Measurements from ENCODE around the gene SART1.

Gene SART1

DNA sequence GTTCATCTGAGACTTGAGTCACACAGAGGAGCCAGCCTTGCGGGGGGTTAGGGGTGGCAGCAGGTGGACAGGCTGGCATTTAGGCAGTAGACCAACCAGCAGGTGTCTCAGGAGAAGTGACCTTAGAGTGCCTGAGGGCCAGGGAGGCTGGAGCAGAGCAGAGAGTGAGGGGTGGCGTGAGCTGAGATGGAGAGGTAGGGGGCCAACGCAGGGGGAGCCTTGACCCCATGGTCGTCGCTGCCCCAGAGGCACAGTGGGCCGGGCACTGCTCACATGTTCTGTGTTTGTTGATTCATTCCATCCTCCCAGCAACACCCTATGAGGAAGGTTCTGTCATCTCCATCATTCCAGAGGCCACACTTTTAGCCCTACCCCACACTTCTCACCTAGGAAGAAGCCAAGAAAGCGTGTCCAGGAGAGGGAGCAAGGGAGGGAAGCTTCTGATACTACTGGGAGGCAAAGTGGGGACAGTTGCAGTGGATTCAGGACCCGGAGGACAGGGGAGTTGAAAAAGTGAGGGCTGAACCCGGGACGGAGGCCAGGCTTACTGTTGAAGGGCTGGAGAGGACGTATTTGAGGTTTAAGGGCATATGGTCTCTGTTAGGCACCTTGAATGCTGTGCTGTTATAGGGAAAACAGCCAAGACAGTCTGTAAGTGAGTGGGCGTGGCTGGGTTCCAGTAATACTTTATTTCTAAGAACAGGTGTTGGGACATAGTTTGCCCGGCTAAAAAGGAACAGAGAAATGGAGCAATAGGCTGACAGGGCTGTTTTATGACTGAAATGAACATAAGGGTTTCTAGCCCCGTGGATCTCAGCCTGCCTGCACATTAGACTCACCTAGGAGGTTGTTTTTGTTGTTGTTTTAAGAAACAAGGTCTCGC is 7.3 kb downstream of the SART1 start:
- DNase-seq: no peak

- no peak for DNase-seq
These were observed 10.6 kb downstream of the SART1 start for GRCh38 chr11:65972116-65972515.

- no peak for DNase-seq
These were observed 12.0 kb downstream of the SART1 start for GRCh38 chr11:65973439-65974110.

GRCh38 chr11:65975771-65976170 is 14.2 kb downstream of the SART1 start:
- DNase-seq: no peak

GRCh38 chr11:65976216-65977176 is 15.0 kb downstream of the SART1 start:
- no peak for DNase-seq

GRCh38 chr11:65977621-65978390 is 16.3 kb downstream of the SART1 start:
- no peak for DNase-seq

DNA sequence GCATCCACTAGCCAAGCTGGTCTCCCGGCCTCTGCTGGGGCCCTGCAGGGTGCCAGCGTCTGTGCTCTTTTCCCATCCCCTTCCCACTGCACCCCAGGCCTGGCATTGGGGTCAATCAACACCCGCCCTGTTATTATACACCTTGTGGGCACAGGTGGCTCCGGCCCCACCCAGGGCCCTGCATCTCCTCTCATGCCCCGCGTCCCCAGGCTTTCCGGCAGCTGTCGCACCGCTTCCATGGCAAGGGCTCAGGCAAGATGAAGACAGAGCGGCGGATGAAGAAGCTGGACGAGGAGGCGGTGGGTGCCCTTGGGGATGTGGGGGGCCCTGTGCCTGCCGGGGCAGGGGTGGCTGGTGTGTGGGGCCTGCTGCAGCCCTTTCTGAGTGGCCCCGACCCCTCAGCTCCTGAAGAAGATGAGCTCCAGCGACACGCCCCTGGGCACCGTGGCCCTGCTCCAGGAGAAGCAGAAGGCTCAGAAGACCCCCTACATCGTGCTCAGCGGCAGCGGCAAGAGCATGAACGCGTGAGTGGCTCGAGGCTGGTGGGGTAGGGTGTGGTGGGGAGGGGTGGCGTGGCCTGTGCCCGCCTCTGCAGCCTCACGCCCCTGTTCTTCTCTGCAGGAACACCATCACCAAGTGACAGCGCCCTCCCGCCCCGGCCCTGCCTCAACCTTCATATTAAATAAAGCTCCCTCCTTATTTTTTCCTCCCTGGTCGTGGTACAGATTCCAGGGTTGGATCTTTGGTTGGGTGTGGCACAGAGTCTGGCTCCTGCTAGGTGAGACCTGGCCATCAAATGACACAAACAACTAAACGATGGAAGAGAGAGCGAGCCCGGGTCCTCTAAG is 17.1 kb downstream of the SART1 start:
- DNase-seq: no peak

DNA sequence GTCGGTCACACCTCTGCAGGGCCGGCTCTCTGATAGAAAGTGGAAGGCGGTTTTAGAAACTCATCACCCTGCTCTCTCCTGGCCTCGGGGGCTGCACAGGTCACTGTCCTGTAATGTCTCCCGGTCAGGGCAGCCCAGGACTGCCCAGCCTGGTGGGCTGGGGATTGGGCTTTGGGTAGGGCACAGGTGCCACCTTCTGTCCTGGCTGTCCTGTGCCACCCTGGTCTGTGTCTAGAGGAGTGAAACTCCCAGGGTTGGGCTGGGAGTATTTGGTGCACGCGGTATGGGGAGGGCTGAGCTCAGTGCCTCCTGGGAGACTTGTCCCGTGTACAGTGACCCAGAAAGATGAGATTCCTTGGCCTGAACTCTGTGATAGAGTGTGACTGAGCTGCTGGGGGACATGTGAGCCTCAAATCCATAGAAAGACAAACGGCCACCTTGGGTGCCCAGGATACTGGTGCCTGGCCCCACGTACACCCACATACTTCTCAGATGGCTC is 17.8 kb downstream of the SART1 start:
- DNase-seq: no peak

GRCh38 chr11:65981101-65981740 is 19.7 kb downstream of the SART1 start:
- DNase-seq: no peak

DNA sequence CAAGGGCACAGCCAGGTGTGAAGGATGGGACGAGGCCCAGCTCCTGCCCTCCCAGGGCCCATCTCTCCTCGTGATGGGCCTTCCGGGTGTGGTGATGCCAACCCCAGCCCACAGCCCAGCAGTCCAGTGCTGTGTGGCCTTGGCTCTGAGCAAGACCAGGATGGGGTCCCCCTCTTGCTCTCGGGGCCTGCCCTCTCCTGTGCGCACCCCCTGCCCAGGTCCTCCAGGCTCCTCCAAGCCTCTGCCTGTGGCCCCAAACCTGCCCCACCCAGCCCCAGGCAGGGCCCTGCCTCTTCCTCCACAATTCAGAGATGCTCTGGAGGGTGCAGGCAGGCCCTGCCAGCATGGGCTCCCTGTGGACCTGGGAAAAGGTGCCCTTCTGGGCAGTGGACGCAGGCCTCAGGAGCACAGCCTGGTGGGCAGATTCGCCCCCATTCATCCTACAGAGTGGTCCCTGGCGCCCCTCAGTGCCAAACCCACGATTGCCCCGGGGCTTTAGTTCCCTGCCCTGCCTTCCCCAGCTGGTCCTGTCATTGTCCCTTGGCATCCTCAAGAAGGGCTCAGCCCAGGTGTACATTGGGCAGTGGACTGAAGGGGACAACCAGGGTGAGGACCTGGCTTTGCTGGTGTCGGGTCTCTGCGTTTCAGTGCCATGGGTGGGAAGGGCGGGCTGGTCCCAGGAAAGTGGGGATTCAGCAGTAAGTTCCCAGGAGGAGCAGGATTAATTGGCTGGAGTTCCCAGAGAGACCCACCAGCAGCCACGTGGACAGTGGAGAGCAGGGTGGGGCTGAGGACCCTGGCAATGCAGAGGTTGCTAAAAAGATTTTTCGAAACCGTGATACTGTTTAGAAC is 20.7 kb downstream of the SART1 start:
- no peak for DNase-seq

GRCh38 chr11:65982824-65983588 is 21.5 kb downstream of the SART1 start:
- DNase-seq: no peak

GRCh38 chr11:65983589-65983987 is 22.1 kb downstream of the SART1 start:
- no peak for DNase-seq

GRCh38 chr11:65987336-65987735 is 25.8 kb downstream of the SART1 start:
- no peak for DNase-seq

DNA sequence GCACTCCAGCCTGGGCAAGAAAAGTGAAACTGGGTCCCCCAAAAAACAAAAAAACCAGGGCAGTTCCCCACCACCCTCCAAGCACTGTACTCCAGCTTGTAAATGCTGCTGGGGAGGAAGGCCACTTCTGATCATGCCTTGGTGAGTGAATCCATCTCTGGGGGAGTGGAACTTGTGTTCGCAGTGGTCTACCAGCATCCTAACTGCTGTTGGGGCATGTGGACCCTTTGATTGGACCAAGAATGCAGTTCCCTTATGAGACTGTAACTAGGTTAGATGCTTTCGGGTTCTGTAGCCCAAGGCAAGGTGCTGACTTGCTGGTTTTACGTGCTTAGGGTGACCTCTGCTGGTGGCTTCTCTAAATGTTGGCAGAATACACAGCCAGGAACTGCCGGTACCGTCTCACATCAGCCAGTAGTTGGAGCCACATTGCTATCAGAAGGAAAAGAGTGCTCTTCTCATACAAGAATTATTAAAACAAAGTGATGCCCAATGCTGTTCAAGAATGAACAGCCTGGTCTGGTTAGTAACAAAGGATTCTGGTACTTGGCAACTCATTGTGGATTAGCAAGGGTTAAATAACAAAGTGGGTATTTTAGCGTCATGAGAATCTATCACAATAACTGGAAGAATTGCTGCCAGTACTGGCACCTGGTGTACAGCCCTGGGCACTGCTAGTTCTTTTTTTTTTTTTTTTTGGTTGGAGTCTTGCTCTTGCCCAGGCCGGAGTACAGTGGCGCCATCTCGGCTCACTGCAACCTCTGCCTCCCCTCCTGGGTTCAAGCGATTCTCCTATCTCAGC is 27.5 kb downstream of the SART1 start:
- peak; percentile 92 for DNase-seq

- no peak for DNase-seq
These were observed 30.5 kb downstream of the SART1 start for GRCh38 chr11:65992056-65992455.

GRCh38 chr11:65997286-65997685 is 35.8 kb downstream of the SART1 start:
- no peak for DNase-seq

GRCh38 chr11:66001942-66002647 is 40.6 kb downstream of the SART1 start, which contains the start of the genes BANF1 and EIF1AD:
Gene BANF1 (plus strand): TSS chr11:66002503. CDS start chr11:66003251, 748 bp downstream.
Gene EIF1AD (minus strand): TSS chr11:66002157. CDS start chr11:66000389, 1,768 bp downstream.
- DNase-seq: peak; percentile 99

All from NCI-H1105 treated with DMSO at 0.1 percent for 48 hours (cell line).